ENCODE measurements around the gene DNASE2.

GRCh38 chr19:12913851-12914690, 32.8 kb upstream of the DNASE2 start:
- TF ChIP-seq, protein P1, sequence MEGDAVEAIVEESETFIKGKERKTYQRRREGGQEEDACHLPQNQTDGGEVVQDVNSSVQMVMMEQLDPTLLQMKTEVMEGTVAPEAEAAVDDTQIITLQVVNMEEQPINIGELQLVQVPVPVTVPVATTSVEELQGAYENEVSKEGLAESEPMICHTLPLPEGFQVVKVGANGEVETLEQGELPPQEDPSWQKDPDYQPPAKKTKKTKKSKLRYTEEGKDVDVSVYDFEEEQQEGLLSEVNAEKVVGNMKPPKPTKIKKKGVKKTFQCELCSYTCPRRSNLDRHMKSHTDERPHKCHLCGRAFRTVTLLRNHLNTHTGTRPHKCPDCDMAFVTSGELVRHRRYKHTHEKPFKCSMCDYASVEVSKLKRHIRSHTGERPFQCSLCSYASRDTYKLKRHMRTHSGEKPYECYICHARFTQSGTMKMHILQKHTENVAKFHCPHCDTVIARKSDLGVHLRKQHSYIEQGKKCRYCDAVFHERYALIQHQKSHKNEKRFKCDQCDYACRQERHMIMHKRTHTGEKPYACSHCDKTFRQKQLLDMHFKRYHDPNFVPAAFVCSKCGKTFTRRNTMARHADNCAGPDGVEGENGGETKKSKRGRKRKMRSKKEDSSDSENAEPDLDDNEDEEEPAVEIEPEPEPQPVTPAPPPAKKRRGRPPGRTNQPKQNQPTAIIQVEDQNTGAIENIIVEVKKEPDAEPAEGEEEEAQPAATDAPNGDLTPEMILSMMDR (IDR thresholded peaks at IDR 0.05; ENCODE audit: low read depth, low read length): no peak
- peak; percentile 40 for TF ChIP-seq POLR2A (IDR thresholded peaks at IDR 0.05; ENCODE audit: extremely low read depth, insufficient read length)

Measured in NB4 (cell line).